ELF-1 (cell line): ENCODE data around the gene LRRC40.

Experiments used
- DNase-seq: peaks from one replicate; pipeline ENCODE4 v3.0.0-alpha.2; 2016; ENCODE audit warnings: low read depth, low spot score

The LRRC40 gene

DNA sequence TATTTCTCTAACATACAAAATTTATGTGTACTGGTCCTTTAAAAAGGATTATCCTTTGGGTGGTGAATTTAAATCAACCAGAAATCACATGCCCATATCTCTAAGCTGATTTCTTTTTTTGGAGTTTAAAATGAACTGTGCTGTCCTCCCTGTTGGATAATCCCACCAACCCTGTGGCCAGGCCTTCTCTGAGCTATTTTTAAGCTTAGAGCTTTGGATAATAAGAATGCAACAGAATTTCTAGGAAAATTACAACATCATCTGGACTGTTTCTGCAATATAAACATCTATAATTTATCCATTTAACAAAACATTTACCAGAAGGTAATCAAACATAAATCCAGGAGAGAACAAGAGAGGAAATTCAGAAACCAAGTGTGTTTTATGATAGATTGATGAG lies 88.3 kb downstream of the LRRC40 start:
- DNase-seq = no peak

GRCh38 chr1:70115315-70115714 lies 90.1 kb downstream of the LRRC40 start:
- DNase-seq = no peak

DNA sequence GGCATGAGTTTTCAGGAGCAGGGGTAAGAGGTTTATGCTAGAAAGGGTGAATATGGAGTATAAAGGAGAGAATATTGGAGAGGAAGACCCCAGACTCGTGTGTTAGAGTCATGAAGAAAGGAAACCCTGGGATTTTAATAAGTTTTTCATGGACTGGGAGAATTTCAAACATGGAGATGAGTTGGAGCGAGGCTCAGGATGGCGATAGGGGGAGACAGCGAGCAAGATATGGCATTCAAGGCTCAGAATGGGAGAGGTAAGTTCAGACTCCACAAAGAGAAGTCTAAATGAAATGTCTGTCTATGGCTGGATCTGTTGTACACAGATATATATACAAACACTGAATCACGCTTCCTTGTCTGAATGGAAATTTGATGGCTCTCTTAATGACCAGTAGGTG lies 92.5 kb downstream of the LRRC40 start:
- no peak for DNase-seq

- no peak for DNase-seq
Measured at GRCh38 chr1:70109241-70109640, 96.1 kb downstream of the LRRC40 start.

GRCh38 chr1:70103770-70104169 lies 101.6 kb downstream of the LRRC40 start:
- DNase-seq = no peak

DNA sequence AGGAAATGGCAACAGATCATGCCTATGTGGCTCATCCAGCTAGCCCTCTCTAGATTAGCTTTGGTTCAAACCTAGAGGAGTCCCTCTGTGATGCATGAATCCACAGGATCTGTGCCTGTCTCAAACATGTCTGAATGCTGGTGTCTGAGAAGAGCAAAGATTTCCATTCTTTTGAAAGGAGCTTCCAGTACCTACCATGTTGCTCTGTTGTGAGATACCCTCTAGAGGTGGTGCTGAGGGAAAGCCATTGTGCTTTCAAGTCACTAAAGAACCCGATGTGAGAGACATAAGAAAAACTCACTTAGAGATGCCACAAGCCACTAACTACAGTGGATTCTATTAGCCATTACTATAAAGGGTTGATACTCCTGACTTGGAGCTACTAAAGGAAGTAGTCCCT lies 103.6 kb downstream of the LRRC40 start:
- no peak for DNase-seq

- DNase-seq = no peak
Measured at GRCh38 chr1:70101231-70101630, 104.1 kb downstream of the LRRC40 start.
